ENCODE measurements around the gene MRPL27.

GRCh38 chr17:50354776-50355175 lies 18.2 kb downstream of the MRPL27 start:
- no peak for TF ChIP-seq ATF3 (IDR thresholded peaks at IDR 0.05)
- no peak for TF ChIP-seq EZH2 (IDR thresholded peaks at IDR 0.05)
- TF ChIP-seq CTCF (IDR thresholded peaks at IDR 0.05 in 2 of 3, conservative IDR thresholded peaks at IDR 0.05 in 1 of 3; ENCODE audit: borderline replicate concordance in 1 of 3, insufficient read depth in 1 of 3, low read depth in 2 of 3, low read length in 2 of 3), result no peak

Data from HCT116 (cell line).